Activated B cell treated with CpG ODN at 0.5 μM for 24 hours (primary cell): ENCODE data around the gene OTUD5. TPM values are rescaled to one million over a fixed set of nuclear protein-coding genes. Genes with fewer than 3 reads are reported as not detected.

Experiments
- ATAC-seq: fragments of 200-7000 bp; cut with Tn5 transposase; one replicate; pipeline ENCODE4 v1.10.0; 2021; ENCODE audit warnings: low read depth, mild to moderate bottlenecking, moderate library complexity
- CTCF ChIA-PET: fragments of 350-600 bp; sonication (Branson Sonifier 250); formaldehyde crosslinking; loops from one replicate; lab custom pipeline; 2021; ENCODE audit warnings: antibody characterized with exemption; lab: Charles Lee
- POLR2A ChIA-PET: fragments of 350-600 bp; sonication (Branson Sonifier 250); formaldehyde crosslinking; loops from one replicate; lab custom pipeline; 2021; ENCODE audit warnings: antibody characterized with exemption; lab: Charles Lee
- DNase-seq: peaks from one replicate; pipeline ENCODE4 v3.0.0; 2022
- H3K27ac Mint-ChIP-seq: one replicate; pipeline ENCODE4 v1.8.0; 2020; ENCODE audit warnings: mixed read lengths
- H3K27me3 Mint-ChIP-seq: one replicate; pipeline ENCODE4 v1.8.0; 2021; ENCODE audit warnings: mixed read lengths
- H3K36me3 Mint-ChIP-seq: one replicate; pipeline ENCODE4 v1.8.0; 2021; ENCODE audit warnings: low read depth, mixed read lengths
- H3K4me1 Mint-ChIP-seq: one replicate; pipeline ENCODE4 v1.8.0; 2021; ENCODE audit warnings: mixed read lengths
- H3K4me3 Mint-ChIP-seq: one replicate; pipeline ENCODE4 v1.8.0; 2020; ENCODE audit warnings: mild to moderate bottlenecking, mixed read lengths
- H3K9me3 Mint-ChIP-seq: one replicate; pipeline ENCODE4 v1.8.0; 2020; ENCODE audit warnings: mixed read lengths
- CTCF ChIP-seq: fragments of 200-600 bp; IDR thresholded peaks from one replicate; pipeline ENCODE4 v1.8.0; 2022; ENCODE audit warnings: antibody characterized with exemption, mild to moderate bottlenecking
- intact Hi-C: fragments of 100-400 bp; cut with micrococcal nuclease; formaldehyde crosslinking; loops from one replicate; pipeline ENCODE4 v1.15.1; 2024
- total RNA-seq: library from RNA; stranded (reverse); gene quantifications from 2 replicates; pipeline ENCODE4 v1.2.3, GENCODE V29; 2022

Gene OTUD5
- total RNA-seq, 1 donor from 2014 or later, result 78.1 TPM

GRCh38 chrX:48910926-48911411, 46.4 kb downstream of the OTUD5 start:
- Mint-ChIP-seq H3K36me3 (peaks cover 47% of the 10 kb centered on the region), H3K4me1 (peaks cover 52% of the 10 kb centered on the region), H3K4me3 (peak overlapping the region; percentile 94), H3K9me3 (no peaks in the 10 kb centered on the region), H3K27me3 (no peaks in the 10 kb centered on the region), H3K27ac (peak overlapping the region; percentile 94)
- no peak for DNase-seq
- ChIA-PET CTCF (no interaction called here), POLR2A (interaction anchor here (0.6 to 16.0 kb wide), 13 partner anchors 8 to 279 kb away, joined by 3 to 718 read pairs (median 8); partner anchors contain the start of genes OTUD5, PQBP1, TFE3 and TIMM17B)
- ATAC-seq, result peak; percentile 6
- no peak for TF ChIP-seq CTCF
- intact Hi-C loops, result loop anchor here (1.0 to 10.0 kb wide), 3 partner anchors 14 to 1076 kb away; partner anchors contain the start of genes PQBP1, TIMM17B and ZNF81

GRCh38 chrX:48909703-48910294, 47.6 kb downstream of the OTUD5 start:
- intact Hi-C loops, result loop anchor here (10.0 kb wide), 2 partner anchors 285 to 1075 kb away; partner anchors contain the start of gene ZNF81
- Mint-ChIP-seq H3K4me3 (no peak overlapping the region), H3K36me3 (peaks cover 44% of the 10 kb centered on the region), H3K9me3 (no peaks in the 10 kb centered on the region), H3K4me1 (peaks cover 41% of the 10 kb centered on the region), H3K27me3 (no peaks in the 10 kb centered on the region), H3K27ac (no peak overlapping the region)
- ATAC-seq, result no peak
- DNase-seq, result no peak
- ChIA-PET POLR2A (interaction anchor here (1.1 to 16.0 kb wide), 2 partner anchors 12 to 31 kb away, joined by 5 to 718 read pairs; partner anchors contain the start of genes PQBP1 and TIMM17B), CTCF (no interaction called here)
- TF ChIP-seq CTCF, result no peak

GRCh38 chrX:48908600-48908999, 48.8 kb downstream of the OTUD5 start:
- no peak for TF ChIP-seq CTCF
- DNase-seq, result no peak
- no peak overlapping the region for H3K27ac Mint-ChIP-seq
- no peaks in the 10 kb centered on the region for H3K27me3 Mint-ChIP-seq
- intact Hi-C loops, result no loop called here
- H3K4me1 Mint-ChIP-seq, result peaks cover 29% of the 10 kb centered on the region
- ChIA-PET CTCF (no interaction called here), POLR2A (interaction anchor here (2.0 to 16.0 kb wide), 2 partner anchors 11 to 32 kb away, joined by 8 to 718 read pairs; partner anchors contain the start of genes PQBP1 and TIMM17B)
- no peak for ATAC-seq
- no peak overlapping the region for H3K4me3 Mint-ChIP-seq
- H3K9me3 Mint-ChIP-seq, result no peaks in the 10 kb centered on the region
- H3K36me3 Mint-ChIP-seq, result peaks cover 41% of the 10 kb centered on the region

- no peak for ATAC-seq
- ChIA-PET POLR2A (interaction anchor here (1.1 to 1.3 kb wide), 2 partner anchors 33 to 47 kb away, joined by 3 read pairs; no protein-coding TSS in a partner anchor), CTCF (interaction anchor here (1.2 kb wide), 1 partner anchor 257 kb away, joined by 3 read pairs; no protein-coding TSS in a partner anchor)
- Mint-ChIP-seq H3K4me3 (no peak overlapping the region), H3K27ac (no peak overlapping the region), H3K27me3 (no peaks in the 10 kb centered on the region), H3K9me3 (no peaks in the 10 kb centered on the region), H3K4me1 (no peaks in the 10 kb centered on the region), H3K36me3 (peaks cover 49% of the 10 kb centered on the region)
- intact Hi-C loops, result no loop called here
- no peak for TF ChIP-seq CTCF
- DNase-seq, result no peak
Measured at GRCh38 chrX:48905090-48905790, 52.2 kb downstream of the OTUD5 start.

- no peak for TF ChIP-seq CTCF
- H3K36me3 Mint-ChIP-seq, result peaks cover 51% of the 10 kb centered on the region
- intact Hi-C loops, result no loop called here
- no peak overlapping the region for H3K27ac Mint-ChIP-seq
- DNase-seq (no peak), ATAC-seq (no peak)
- peaks cover 2% of the 10 kb centered on the region for H3K4me1 Mint-ChIP-seq
- no peak overlapping the region for H3K4me3 Mint-ChIP-seq
- H3K27me3 Mint-ChIP-seq, result no peaks in the 10 kb centered on the region
- POLR2A ChIA-PET, result interaction anchor here (0.6 kb wide), 1 partner anchor 9 kb away, joined by 11 read pairs; no protein-coding TSS in a partner anchor
- CTCF ChIA-PET, result no interaction called here
- no peaks in the 10 kb centered on the region for H3K9me3 Mint-ChIP-seq
Measured at GRCh38 chrX:48904626-48905025, 52.8 kb downstream of the OTUD5 start.
